Measurements from ENCODE around the gene HOXA7. TPM values are rescaled to one million over a fixed set of nuclear protein-coding genes. Genes with fewer than 3 reads are reported as not detected.

The HOXA7 gene
- total and polyA plus RNA-seq, 2 experiments from 2014 or later = 0.24 TPM; not detected in 1

GRCh38 chr7:27144781-27145164 is 11.7 kb downstream of the HOXA7 start (continued):
- TF ChIP-seq ZNF462 (CRISPR knock-in tag; IDR thresholded peaks at IDR 0.05) (no peak), POLR2AphosphoS5 (IDR thresholded peaks at IDR 0.05; ENCODE audit: low read depth) (no peak)

GRCh38 chr7:27143950-27144780 is 12.3 kb downstream of the HOXA7 start:
- Mint-ChIP-seq H3K27ac (no peak overlapping the region), H3K9me3 (peaks cover 28% of the 10 kb centered on the region), H3K4me1 (peaks cover 21% of the 10 kb centered on the region), H3K36me3 (ENCODE audit: low read depth) (no peaks in the 10 kb centered on the region; the same call in 2 of the 3 replicates), H3K27me3 (ENCODE audit: insufficient read depth, low read depth, poor library complexity) (peaks cover 100% of the 10 kb centered on the region), H3K4me3 (0 out of 3 replicates have a peak overlapping the region, but pooled peaks have one; percentile 19)
- Histone ChIP-seq H3K27ac (ENCODE audit: low read depth) (no peak overlapping the region), H3K9me2 (ENCODE audit: insufficient read depth) (no peaks in the 10 kb centered on the region), H2AFZ (no peak overlapping the region), H3K4me3 (no peak overlapping the region), H3K79me2 (replicated peaks; ENCODE audit: insufficient read depth) (no peaks in the 10 kb centered on the region), H3K27me3 (ENCODE audit: insufficient read depth) (peaks cover 100% of the 10 kb centered on the region), H3K4me2 (no peak overlapping the region; the same call in 1 of the 2 replicates), H3K36me3 (ENCODE audit: insufficient read depth) (no peaks in the 10 kb centered on the region), H4K20me1 (replicated peaks; ENCODE audit: insufficient read depth) (peaks cover 42% of the 10 kb centered on the region), H3K4me1 (ENCODE audit: insufficient read depth) (peaks cover 40% of the 10 kb centered on the region), H3F3A (replicated peaks; ENCODE audit: low read depth) (peaks cover 40% of the 10 kb centered on the region)
- ATAC-seq = no peak
- TF ChIP-seq EZH2 (IDR thresholded peaks at IDR 0.05; ENCODE audit: low read depth, unreplicated experiment) = peak; percentile 57
- no peak for TF ChIP-seq EZH2phosphoT487 (IDR thresholded peaks at IDR 0.05; ENCODE audit: unreplicated experiment)
- DNase-seq (ENCODE audit: low spot score) = no peak

All from GM23338 (cell line).